ENCODE results near the gene AWAT2.

GRCh38 chrX:70016513-70016912 lies 33.2 kb downstream of the AWAT2 start:
- TF ChIP-seq, protein P1, sequence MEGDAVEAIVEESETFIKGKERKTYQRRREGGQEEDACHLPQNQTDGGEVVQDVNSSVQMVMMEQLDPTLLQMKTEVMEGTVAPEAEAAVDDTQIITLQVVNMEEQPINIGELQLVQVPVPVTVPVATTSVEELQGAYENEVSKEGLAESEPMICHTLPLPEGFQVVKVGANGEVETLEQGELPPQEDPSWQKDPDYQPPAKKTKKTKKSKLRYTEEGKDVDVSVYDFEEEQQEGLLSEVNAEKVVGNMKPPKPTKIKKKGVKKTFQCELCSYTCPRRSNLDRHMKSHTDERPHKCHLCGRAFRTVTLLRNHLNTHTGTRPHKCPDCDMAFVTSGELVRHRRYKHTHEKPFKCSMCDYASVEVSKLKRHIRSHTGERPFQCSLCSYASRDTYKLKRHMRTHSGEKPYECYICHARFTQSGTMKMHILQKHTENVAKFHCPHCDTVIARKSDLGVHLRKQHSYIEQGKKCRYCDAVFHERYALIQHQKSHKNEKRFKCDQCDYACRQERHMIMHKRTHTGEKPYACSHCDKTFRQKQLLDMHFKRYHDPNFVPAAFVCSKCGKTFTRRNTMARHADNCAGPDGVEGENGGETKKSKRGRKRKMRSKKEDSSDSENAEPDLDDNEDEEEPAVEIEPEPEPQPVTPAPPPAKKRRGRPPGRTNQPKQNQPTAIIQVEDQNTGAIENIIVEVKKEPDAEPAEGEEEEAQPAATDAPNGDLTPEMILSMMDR (conservative IDR thresholded peaks at IDR 0.05; ENCODE audit: low read depth, low read length): no peak
- TF ChIP-seq EZH2 (IDR thresholded peaks at IDR 0.05; ENCODE audit: borderline replicate concordance, low read depth, low read length, poor library complexity, severe bottlenecking): no peak
